ENCODE results near the gene CCT8L2. TPM values are rescaled to one million over a fixed set of nuclear protein-coding genes. Genes with fewer than 3 reads are reported as not detected.
A peak's percentile ranks its signal among the peaks of the same experiment; 100 is the strongest.
"Not testable (repeated sequence)": the region's sequence is repeated elsewhere in the genome, so short reads cannot be mapped to it uniquely, and the experiment has no call there.

Gene CCT8L2
- total RNA-seq, 1 donor = not detected

GRCh38 chr22:16603448-16603768 is 10.8 kb upstream of the CCT8L2 start:
- Histone ChIP-seq H3K27ac (ENCODE audit: low read depth, low read length) (no peak overlapping the region), H3K4me3 (ENCODE audit: insufficient read depth, low read length) (no peak overlapping the region), H4K20me1 (ENCODE audit: insufficient read depth, low read length) (no peaks in the 10 kb centered on the region), H3K79me2 (ENCODE audit: insufficient read depth, low read length) (no peaks in the 10 kb centered on the region), H3K27me3 (ENCODE audit: insufficient read depth, low read length) (peaks cover 2% of the 10 kb centered on the region), H2AFZ (ENCODE audit: low read length) (no peak overlapping the region), H3K4me1 (ENCODE audit: insufficient read depth, low read length) (no peaks in the 10 kb centered on the region), H3K4me2 (ENCODE audit: insufficient read depth, low read length) (no peak overlapping the region), H3K36me3 (ENCODE audit: insufficient read depth, low read length) (no peaks in the 10 kb centered on the region), H3K9me3 (ENCODE audit: low read depth, low read length) (no peaks in the 10 kb centered on the region)
- TF ChIP-seq, protein P1, sequence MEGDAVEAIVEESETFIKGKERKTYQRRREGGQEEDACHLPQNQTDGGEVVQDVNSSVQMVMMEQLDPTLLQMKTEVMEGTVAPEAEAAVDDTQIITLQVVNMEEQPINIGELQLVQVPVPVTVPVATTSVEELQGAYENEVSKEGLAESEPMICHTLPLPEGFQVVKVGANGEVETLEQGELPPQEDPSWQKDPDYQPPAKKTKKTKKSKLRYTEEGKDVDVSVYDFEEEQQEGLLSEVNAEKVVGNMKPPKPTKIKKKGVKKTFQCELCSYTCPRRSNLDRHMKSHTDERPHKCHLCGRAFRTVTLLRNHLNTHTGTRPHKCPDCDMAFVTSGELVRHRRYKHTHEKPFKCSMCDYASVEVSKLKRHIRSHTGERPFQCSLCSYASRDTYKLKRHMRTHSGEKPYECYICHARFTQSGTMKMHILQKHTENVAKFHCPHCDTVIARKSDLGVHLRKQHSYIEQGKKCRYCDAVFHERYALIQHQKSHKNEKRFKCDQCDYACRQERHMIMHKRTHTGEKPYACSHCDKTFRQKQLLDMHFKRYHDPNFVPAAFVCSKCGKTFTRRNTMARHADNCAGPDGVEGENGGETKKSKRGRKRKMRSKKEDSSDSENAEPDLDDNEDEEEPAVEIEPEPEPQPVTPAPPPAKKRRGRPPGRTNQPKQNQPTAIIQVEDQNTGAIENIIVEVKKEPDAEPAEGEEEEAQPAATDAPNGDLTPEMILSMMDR (IDR thresholded peaks at IDR 0.05; ENCODE audit: extremely low read depth, low read depth, low read length) = no peak
- DNase-seq (ENCODE audit: insufficient read length, low spot score, missing footprints) = no peak

DNA sequence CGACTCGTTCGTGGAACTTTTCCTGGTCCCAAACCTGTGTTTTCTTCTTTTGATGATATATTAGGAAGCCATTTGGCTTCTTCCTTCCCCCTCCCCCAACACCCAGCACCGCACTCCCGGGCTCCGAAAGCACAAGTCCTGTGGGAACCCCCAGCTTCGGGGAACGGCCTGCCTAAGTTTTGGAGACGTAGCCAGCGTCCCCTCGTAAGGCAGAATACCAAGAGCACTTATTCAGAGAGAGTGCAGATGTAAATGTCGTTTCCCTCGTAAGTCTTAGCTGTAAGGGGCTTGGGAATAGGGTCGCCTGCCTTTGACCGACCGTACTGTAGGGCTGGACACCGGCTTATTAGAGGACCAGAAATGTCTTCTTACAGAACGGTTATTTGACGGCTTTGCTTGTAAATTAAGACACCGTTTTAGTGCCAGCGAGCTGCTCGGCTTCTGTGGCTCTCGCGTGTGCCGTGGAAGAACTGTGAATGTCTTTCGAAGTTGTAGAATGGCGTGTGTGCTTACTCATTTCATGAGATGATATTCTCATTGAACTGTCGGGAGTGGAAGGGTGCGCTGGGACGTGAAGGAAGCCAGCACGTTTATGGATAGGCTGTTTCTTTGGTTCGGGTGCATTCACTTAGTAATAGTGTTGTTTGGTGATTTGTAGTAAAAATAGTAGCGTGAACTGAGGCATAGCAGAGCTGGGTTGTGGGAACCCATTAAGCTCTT is 10.3 kb upstream of the CCT8L2 start:
- H3K36me3 ChIP-seq (ENCODE audit: insufficient read depth, low read length); H4K20me1 ChIP-seq (ENCODE audit: insufficient read depth, low read length); H3K27me3 ChIP-seq (ENCODE audit: insufficient read depth, low read length); H3K4me2 ChIP-seq (ENCODE audit: insufficient read depth, low read length); H2AFZ ChIP-seq (ENCODE audit: low read length); H3K4me3 ChIP-seq (ENCODE audit: insufficient read depth, low read length); H3K9me3 ChIP-seq (ENCODE audit: low read depth, low read length); H3K27ac ChIP-seq (ENCODE audit: low read depth, low read length); H3K4me1 ChIP-seq (ENCODE audit: insufficient read depth, low read length); DNase-seq (ENCODE audit: insufficient read length, low spot score, missing footprints); H3K79me2 ChIP-seq (ENCODE audit: insufficient read depth, low read length): not testable (repeated sequence)

DNA sequence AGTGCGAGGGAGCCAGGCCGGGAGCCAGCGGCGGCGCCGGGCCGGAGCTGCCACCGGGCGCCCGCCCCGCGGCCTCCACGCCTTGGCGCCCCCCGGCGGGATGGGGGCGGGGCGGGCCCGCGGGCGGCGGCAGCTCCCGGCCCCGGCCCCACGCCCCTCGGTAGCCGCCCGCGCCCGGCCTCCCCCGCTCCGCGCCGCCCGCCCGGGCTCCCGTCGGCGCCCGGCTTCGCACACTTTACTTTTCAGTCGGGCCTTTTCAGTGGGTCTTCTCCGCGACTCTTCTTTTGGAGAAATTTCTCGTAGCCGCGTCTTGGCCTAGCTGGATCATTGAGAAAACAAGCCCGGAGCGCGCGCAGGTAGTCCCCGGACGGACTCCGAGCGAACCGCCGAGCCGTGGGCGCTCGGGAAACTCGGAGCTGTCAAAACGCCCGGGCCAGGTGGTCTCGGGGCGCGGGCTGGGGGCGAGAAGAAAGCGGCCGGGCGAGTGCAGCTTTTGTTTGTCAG is 9.7 kb upstream of the CCT8L2 start:
- H3K4me3 ChIP-seq (ENCODE audit: insufficient read depth, low read length); H3K79me2 ChIP-seq (ENCODE audit: insufficient read depth, low read length); DNase-seq (ENCODE audit: insufficient read length, low spot score, missing footprints); H3K27ac ChIP-seq (ENCODE audit: low read depth, low read length); H3K4me1 ChIP-seq (ENCODE audit: insufficient read depth, low read length); H3K4me2 ChIP-seq (ENCODE audit: insufficient read depth, low read length); H4K20me1 ChIP-seq (ENCODE audit: insufficient read depth, low read length); H2AFZ ChIP-seq (ENCODE audit: low read length); H3K36me3 ChIP-seq (ENCODE audit: insufficient read depth, low read length); H3K9me3 ChIP-seq (ENCODE audit: low read depth, low read length); H3K27me3 ChIP-seq (ENCODE audit: insufficient read depth, low read length): not testable (repeated sequence)

DNA sequence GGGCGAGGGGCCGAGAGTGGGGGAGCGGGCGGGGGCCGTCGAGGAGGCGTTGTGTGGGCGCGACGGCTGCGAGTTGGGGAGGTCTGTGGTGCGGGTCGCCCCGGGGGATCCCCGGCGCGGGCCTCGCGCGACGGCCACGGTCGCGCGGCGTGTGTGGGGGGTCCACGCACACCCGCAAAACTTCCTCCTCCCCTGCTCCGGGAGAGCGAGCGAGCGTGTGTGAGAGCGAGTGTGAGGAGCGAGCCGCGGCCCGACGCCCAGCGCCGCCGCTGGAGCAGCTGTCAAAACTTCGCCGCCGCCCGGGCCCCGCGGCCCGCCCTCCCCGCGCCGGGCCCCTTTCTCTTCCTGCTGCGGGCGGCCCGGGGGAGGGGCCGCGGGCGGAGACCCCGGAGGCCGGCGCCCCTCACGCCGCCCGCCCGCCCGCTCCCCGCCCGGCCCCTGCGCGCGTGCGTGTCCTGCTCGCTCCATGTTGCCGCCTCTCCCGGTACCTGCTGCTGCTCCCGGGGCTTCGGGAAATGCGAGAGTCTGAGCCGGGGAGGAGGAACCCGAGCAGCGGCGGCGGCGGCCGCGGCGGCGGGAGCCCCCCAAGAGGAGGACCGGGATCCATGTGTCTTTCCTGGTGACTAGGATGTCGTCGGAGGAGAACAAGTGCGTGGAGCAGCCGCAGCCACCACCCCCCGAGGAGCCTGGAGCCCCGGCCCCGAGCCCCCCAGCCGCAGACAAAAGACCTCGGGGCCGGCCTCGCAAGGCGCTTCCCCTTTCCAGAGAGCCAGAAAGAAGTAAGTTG is 9.0 kb upstream of the CCT8L2 start:
- H3K4me2 ChIP-seq (ENCODE audit: insufficient read depth, low read length) = no peak overlapping the region
- H3K79me2 ChIP-seq (ENCODE audit: insufficient read depth, low read length) = no peaks in the 10 kb centered on the region
- H3K36me3 ChIP-seq (ENCODE audit: insufficient read depth, low read length) = no peaks in the 10 kb centered on the region
- no peaks in the 10 kb centered on the region for H4K20me1 ChIP-seq (ENCODE audit: insufficient read depth, low read length)
- no peaks in the 10 kb centered on the region for H3K4me1 ChIP-seq (ENCODE audit: insufficient read depth, low read length)
- no peak overlapping the region for H3K4me3 ChIP-seq (ENCODE audit: insufficient read depth, low read length)
- TF ChIP-seq, protein P1 (IDR thresholded peaks at IDR 0.05; ENCODE audit: extremely low read depth, low read depth, low read length) = no peak
- H3K27ac ChIP-seq (ENCODE audit: low read depth, low read length) = no peak overlapping the region
- peaks cover 2% of the 10 kb centered on the region for H3K27me3 ChIP-seq (ENCODE audit: insufficient read depth, low read length)
- no peak for DNase-seq (ENCODE audit: insufficient read length, low spot score, missing footprints)
- no peaks in the 10 kb centered on the region for H3K9me3 ChIP-seq (ENCODE audit: low read depth, low read length)
- H2AFZ ChIP-seq (ENCODE audit: low read length) = no peak overlapping the region

DNA sequence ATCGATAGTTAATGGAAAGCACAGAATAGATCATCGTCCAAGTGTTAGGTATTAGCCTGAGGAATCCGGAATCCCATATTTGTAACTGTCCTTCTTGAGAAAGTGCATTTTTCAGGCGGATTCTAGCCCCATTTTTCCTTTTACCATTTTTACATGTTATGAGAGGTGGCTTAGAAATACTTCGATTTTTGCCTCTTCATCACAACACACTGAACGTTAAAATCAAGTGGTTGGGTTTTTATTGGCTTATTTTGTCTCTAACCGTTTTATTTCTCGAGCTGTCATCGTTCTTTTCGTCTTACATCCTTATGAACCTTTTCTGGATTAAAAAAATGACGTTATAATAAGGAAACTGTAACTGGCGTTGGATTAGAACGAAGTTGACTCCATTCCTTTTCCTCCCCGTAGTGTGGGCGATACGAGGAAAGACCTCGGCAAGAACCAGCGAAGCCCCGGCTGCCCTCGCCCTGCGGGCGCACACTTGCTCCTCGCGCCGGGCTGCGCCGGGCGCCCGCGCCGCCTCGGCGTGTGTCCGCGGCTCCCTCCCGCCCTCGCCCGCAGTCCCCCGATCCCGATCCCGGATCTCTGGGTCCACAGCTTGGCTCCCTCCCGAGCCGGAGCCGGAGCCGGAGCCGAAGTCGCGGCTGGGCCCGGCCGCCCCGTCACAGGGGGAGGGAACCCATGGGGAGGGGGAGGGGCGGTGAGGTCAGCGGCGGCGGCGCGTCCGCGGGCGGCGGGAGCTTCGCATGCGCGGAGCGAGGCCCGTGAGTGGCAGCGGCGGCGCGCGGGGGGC is 8.2 kb upstream of the CCT8L2 start:
- DNase-seq (ENCODE audit: insufficient read length, low spot score, missing footprints) = peak; percentile 58
- not testable (repeated sequence) for H3K27me3 ChIP-seq (ENCODE audit: insufficient read depth, low read length); H3K4me1 ChIP-seq (ENCODE audit: insufficient read depth, low read length); H3K36me3 ChIP-seq (ENCODE audit: insufficient read depth, low read length); H3K27ac ChIP-seq (ENCODE audit: low read depth, low read length); H4K20me1 ChIP-seq (ENCODE audit: insufficient read depth, low read length); H3K4me3 ChIP-seq (ENCODE audit: insufficient read depth, low read length); H3K79me2 ChIP-seq (ENCODE audit: insufficient read depth, low read length); H3K9me3 ChIP-seq (ENCODE audit: low read depth, low read length); H3K4me2 ChIP-seq (ENCODE audit: insufficient read depth, low read length); H2AFZ ChIP-seq (ENCODE audit: low read length)

- H3K4me3 ChIP-seq (ENCODE audit: insufficient read depth, low read length); H4K20me1 ChIP-seq (ENCODE audit: insufficient read depth, low read length); H3K36me3 ChIP-seq (ENCODE audit: insufficient read depth, low read length); H3K79me2 ChIP-seq (ENCODE audit: insufficient read depth, low read length); H3K27ac ChIP-seq (ENCODE audit: low read depth, low read length); H2AFZ ChIP-seq (ENCODE audit: low read length); H3K4me1 ChIP-seq (ENCODE audit: insufficient read depth, low read length); H3K9me3 ChIP-seq (ENCODE audit: low read depth, low read length); H3K27me3 ChIP-seq (ENCODE audit: insufficient read depth, low read length); H3K4me2 ChIP-seq (ENCODE audit: insufficient read depth, low read length): not testable (repeated sequence)
- DNase-seq (ENCODE audit: insufficient read length, low spot score, missing footprints) = peak; percentile 57
These were observed 7.0 kb upstream of the CCT8L2 start for GRCh38 chr22:16599648-16600047.

DNA sequence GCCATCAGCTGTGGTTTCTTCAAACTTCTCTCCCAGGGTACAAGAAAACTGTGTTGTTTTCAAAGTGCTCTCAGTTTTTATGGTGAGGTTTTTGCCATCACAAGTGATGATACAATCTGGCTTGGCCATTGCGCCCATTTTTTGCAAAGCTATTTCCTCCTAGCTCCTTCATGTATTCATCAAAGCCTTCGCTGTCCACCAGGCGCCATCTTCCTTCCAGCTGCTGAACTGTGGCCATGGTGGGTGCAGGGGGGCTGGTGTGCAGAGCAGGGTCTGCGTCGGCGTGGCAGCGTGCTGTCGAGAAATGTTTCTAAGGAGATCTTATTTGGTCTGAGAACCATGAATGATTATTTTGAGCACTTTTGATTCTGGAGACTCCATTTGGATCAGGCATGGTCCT is 2.6 kb upstream of the CCT8L2 start:
- H3K36me3 ChIP-seq (ENCODE audit: insufficient read depth, low read length); H3K79me2 ChIP-seq (ENCODE audit: insufficient read depth, low read length); H3K4me3 ChIP-seq (ENCODE audit: insufficient read depth, low read length); H3K27ac ChIP-seq (ENCODE audit: low read depth, low read length); H2AFZ ChIP-seq (ENCODE audit: low read length); H3K27me3 ChIP-seq (ENCODE audit: insufficient read depth, low read length); H4K20me1 ChIP-seq (ENCODE audit: insufficient read depth, low read length); H3K4me1 ChIP-seq (ENCODE audit: insufficient read depth, low read length); H3K4me2 ChIP-seq (ENCODE audit: insufficient read depth, low read length); DNase-seq (ENCODE audit: insufficient read length, low spot score, missing footprints); H3K9me3 ChIP-seq (ENCODE audit: low read depth, low read length): not testable (repeated sequence)
